A673 (cell line): ENCODE results near the gene INPP5A.

Experiments used
- CTCF ChIP-seq: fragments of 300-800, 200-600 bp; sonication (generic); conservative IDR thresholded peaks from 2 replicates; pipeline ENCODE4 v1.5.1; 2017; ENCODE audit warnings: low read depth, mild to moderate bottlenecking, antibody characterized with exemption, low read length, moderate library complexity, mixed read lengths
- EZH2 ChIP-seq: fragments of 200-600 bp; sonication (generic); IDR thresholded peaks from 2 replicates; pipeline ENCODE4 v1.6.1; 2017; ENCODE audit warnings: borderline replicate concordance, low read depth, mild to moderate bottlenecking, mixed read lengths, antibody characterized with exemption, low read length; ENCODE audit not compliant: poor library complexity, severe bottlenecking

- no peak for TF ChIP-seq CTCF
- no peak for TF ChIP-seq EZH2
Observed at GRCh38 chr10:132521466-132522102, 16.0 kb upstream of the INPP5A start.
